ENCODE measurements around the gene ACSL3.
A peak's percentile ranks its signal among the peaks of the same experiment; 100 is the strongest.

Gene ACSL3

GRCh38 chr2:222944552-222944951 is 83.7 kb downstream of the ACSL3 start:
- peak; percentile 10 for FAIRE-seq

- FAIRE-seq: no peak
Measured at GRCh38 chr2:222944971-222945740, 84.3 kb downstream of the ACSL3 start.

- no peak for FAIRE-seq
Measured at GRCh38 chr2:222945887-222946286, 85.1 kb downstream of the ACSL3 start.

- FAIRE-seq: no peak
Measured at GRCh38 chr2:222946700-222947287, 86.0 kb downstream of the ACSL3 start.

GRCh38 chr2:222949073-222949472 is 88.2 kb downstream of the ACSL3 start:
- FAIRE-seq: no peak

DNA sequence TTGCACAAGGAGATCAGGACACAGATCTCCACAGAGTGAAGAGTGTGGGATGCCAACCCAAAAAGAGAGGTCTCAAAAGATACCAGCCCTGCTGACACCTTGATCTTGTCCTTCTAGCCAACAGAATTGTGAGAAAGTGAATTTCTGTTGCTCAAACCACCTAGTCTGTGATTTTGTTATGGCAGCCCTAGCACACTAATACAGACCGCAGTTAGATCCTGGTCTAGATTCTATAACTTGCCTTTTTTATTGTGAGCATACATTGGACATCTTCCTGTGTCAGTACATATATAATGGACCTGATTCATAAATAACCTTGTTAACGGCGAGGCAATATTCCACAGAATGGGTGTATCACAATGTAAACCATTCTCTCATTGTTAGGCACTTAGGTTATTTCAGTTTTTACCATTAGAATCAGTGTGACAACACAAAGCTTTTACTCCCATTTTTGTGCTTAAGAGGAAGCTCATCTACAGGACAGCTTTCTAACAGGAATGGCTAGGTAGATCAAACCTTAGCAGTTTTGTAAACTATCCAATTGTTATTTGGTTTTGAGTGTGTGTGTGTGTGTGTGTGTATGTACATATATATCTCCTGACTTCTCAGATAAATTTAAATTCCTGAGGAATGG is 89.0 kb downstream of the ACSL3 start:
- no peak for FAIRE-seq

GRCh38 chr2:222950638-222951285 is 89.9 kb downstream of the ACSL3 start:
- FAIRE-seq: no peak

- FAIRE-seq: no peak
Measured at GRCh38 chr2:222952204-222952603, 91.4 kb downstream of the ACSL3 start.

DNA sequence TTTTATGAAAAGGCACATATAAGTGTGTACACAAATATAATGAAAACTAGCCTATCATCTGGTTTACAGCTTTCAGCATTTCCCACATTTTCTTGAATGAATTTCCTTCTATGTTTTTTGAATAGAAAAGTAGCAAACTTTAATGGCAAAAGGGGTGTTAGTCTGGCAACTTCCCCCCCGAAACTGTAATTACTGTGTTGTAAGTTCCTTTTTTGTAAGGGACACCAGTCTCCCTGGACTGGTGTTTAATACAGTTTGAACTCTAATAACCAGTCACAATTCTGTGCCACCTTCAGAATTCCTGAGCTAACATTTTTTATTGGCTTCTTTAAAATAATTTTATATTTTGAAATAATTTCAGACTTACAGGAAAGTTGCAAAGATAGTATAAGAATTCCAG is 94.2 kb downstream of the ACSL3 start:
- FAIRE-seq: no peak

DNA sequence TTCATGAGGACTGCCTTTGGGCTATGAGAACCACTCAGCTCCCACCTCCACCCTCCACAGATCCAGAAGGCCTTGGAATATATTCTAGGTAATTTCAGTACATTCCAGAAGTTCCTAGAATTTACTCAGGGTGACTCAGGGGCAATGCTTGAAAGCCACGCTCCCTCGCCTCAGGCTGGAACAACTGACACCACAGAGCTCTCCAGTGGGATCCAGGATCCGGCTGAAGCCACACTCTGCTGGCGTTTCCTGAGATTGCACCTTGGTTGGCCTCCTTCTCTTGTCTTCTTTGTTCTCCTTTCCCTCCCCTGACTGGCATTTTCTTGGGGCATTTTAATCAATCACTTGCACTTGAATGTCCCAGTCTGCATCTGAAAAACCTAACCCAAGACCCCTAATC is 98.5 kb downstream of the ACSL3 start:
- FAIRE-seq: no peak

GRCh38 chr2:222960126-222960525 is 99.3 kb downstream of the ACSL3 start:
- FAIRE-seq: no peak

GRCh38 chr2:222963641-222964040 is 102.8 kb downstream of the ACSL3 start:
- FAIRE-seq: no peak

DNA sequence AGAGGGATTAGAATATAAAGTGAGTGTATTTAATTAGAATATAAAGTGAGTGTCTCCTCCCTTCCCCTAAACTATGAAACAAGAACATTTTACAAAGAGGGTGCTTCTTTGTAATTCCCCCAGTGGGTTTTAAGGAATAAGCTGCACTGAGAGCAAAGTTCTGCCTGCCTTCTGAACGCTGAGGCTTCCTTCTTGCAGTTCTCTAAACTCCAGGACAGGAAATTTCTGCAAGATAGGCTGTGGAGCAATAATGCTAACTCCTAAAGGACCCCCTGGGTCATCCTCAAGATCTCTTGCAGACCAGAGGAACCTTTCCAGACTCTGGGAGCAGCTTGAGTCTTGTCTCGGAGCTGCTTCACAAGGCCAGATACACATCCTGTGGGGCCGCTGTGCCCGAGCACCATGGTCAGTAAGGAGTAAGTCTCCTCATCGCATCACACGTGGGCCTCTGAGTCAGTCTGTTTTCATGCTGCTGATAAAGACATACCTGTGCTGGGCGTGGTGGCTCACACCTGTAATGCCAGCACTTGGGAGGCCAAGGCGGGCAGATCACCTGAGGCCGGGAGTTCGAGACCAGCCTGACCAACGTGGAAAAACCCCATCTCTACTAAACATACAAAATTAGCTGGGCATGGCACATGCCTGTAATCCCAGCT is 103.7 kb downstream of the ACSL3 start:
- no peak for FAIRE-seq

GRCh38 chr2:222965555-222965954 is 104.7 kb downstream of the ACSL3 start:
- no peak for FAIRE-seq

DNA sequence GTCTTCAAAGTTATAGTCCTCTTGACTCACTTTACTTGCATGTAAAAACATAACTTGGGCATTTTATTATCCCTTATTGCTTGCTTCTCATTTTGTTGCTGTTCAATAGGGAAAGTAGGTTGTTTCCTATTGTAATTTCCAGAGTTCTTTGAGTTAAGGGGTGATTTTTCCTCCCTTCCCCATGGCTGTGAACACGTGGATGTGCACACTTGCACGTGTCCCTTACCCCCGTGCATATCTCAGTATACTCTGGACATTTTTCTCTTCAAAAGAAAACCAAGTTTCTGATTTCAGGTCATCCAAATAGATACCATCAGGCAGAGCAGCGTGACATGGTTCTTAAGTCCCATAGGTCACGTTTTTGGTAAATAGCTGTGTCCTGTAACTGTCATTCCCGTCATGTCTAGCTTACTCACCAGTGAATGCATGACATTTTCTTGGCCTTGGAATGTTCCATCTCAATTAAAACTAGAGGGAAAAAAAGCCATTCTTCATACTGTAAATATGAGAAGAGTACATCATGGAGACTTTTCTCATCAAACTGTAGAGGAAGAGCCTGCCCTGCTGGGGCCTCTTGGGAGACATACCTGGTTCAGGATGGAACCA is 107.8 kb downstream of the ACSL3 start:
- no peak for FAIRE-seq

- FAIRE-seq: no peak
Measured at GRCh38 chr2:222969491-222969890, 108.7 kb downstream of the ACSL3 start.

GRCh38 chr2:222972420-222972819 is 111.6 kb downstream of the ACSL3 start:
- no peak for FAIRE-seq

DNA sequence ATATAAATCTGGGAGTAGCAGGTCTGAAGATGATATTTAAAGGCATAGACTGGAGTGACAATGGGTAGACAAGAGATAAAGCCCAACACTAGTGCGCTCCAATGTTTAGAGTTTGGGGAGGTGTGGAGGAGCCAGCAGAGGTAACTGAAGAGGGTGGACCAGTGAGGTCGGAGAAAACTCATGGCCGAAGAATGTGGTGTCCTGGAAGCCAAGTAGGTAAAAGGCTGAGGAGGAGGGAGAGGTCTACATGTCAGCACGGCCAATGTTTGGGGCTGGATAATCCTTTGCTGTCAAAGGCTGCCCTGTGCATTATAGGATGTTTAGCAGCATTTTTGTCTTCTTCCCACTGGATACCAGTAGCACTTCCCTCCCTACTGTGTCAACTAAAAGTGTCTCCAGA is 112.4 kb downstream of the ACSL3 start:
- no peak for FAIRE-seq

DNA sequence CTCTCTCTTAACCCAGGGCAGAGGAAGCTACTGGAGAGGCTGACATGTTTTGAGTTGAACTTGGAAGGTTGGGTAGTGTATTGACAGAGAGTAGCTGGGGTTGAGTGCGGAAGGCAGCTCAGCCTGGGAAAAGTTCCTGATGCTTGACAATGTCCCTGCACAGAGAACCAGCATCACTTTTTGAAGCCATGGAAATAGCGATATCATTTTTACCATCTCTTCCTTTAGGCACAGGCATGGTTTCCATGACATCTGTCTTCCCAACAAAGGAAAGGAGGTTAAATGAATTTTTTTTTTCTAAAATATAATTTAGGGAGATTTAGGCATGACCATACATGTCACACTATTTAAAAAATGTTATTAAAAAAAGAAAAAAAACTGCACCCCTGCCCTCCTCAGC is 112.9 kb downstream of the ACSL3 start:
- no peak for FAIRE-seq

DNA sequence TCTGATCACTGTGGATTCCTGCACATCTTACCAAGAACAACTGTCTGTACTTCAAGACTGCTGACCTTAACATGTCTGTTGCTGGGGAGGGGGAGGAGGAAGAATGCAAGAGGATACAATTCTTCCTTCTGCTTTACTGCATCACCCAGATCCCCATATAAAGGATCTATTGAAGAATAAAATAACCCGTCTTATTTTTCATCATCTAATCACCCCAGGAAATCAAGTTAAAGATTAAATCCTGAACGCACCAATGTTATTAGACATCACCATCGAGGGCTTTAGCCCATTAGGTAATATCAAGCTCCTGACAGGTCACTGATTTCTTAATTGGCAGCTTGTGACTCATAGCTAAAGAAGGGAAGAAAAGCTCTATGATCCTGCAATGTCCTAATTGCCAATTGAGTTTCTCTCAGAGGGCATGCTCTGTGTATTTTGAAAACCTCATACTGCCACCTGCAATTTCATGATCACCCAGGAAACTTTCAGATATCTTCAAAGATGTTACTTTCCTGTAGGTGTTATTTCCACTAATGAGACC is 115.8 kb downstream of the ACSL3 start:
- FAIRE-seq: no peak

- no peak for FAIRE-seq
Measured at GRCh38 chr2:222977121-222977520, 116.3 kb downstream of the ACSL3 start.

DNA sequence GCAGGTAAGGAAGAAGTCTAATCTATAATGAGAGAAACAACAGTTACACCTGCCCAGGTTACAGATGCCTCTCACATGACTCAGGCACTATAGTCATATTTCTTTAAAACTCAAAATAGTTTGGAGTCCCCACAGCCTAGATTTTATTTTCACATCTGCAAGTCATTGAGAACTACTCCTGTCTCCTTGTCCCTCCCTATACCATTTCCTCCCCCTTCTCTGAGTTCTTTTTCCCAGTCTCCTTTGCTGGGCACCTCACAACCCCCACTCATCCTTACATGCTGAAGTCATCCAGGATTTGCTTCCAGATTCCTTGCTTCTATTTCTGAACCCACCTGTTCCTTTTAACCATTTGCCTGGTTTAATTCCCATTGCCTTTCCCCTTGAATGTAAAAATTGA is 118.0 kb downstream of the ACSL3 start:
- no peak for FAIRE-seq

Measured in colon (tissue), 2 donors.